Activated naive CD4-positive, alpha-beta T cell treated with anti-CD3 and anti-CD28 coated beads, Interleukin-2, amount 50 U/mL, for 72 hours (primary cell): ENCODE measurements around the gene FAT2. TPM values are rescaled to one million over a fixed set of nuclear protein-coding genes. Genes with fewer than 3 reads are reported as not detected.
"Not testable (repeated sequence)": the region's sequence is repeated elsewhere in the genome, so short reads cannot be mapped to it uniquely, and the experiment has no call there.

ENCODE experiments used
- ATAC-seq, 2 donors: fragments of 150-1000 bp; cut with Tn5 transposase; 2 replicates each; pipeline ENCODE4 v1.10.0; 2021; ENCODE audit warnings: mild to moderate bottlenecking in 2 of 2, moderate library complexity in 2 of 2
- DNase-seq, 2 donors: peaks; one replicate each; pipeline ENCODE4 v3.0.0; 2021 to 2022; ENCODE audit warnings: low spot score in 2 of 2
- H3K27ac Mint-ChIP-seq, 2 donors: one replicate each; pipeline ENCODE4 v1.8.0; 2022; ENCODE audit warnings: mild to moderate bottlenecking in 2 of 2, mixed read lengths in 2 of 2
- H3K36me3 Mint-ChIP-seq, 2 donors: one replicate each; pipeline ENCODE4 v1.8.0; 2022; ENCODE audit warnings: mixed read lengths in 2 of 2
- H3K9me3 Mint-ChIP-seq, 2 donors: one replicate each; pipeline ENCODE4 v1.8.0; 2022; ENCODE audit warnings: mixed read lengths in 2 of 2
- total RNA-seq, 2 donors: library from RNA; stranded (reverse); gene quantifications; one replicate each; pipeline ENCODE4 v1.2.3, GENCODE V29; 2022

Gene FAT2
- total RNA-seq, 2 donors from 2014 or later = not detected

DNA sequence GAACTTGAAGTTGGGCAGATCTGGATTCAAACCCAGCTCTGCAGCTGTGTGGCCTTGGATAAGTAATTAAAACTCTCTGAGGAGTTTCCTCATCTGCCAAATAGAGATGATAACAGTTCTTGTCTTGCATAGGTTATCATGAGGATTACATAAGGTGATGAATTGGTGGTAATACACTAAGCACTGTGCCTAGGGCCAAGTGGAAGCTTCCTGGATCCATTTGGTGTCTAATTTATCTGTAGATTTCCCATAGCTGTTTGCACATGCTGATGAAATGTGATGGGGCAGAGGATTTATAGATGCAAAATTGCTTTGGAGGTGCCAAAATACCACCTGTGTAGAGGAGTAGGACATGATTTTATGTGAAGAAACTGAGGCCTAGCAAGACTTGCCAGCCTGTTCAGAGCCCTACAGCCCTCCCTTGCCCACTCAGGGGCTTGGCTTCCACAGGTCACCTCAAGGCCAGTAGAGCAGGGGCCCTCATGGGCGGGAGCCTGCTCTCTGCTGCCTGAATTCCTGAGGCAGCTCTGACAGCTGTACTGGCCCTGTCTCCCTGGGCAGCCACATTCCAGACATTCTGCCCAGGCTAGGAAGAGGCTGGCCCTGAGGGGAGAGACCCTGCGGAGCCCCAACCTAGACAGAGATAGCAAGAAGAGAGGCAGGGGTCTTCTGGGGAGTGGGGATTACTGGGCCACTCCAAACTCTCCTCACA lies 5.9 kb upstream of the FAT2 start:
- H3K9me3 Mint-ChIP-seq = no peaks in the 10 kb centered on the region
- DNase-seq (no peak), ATAC-seq (no peak)
- H3K27ac Mint-ChIP-seq = peak overlapping the region in 1 of 2 donors; percentile 2
- no peaks in the 10 kb centered on the region for H3K36me3 Mint-ChIP-seq

DNA sequence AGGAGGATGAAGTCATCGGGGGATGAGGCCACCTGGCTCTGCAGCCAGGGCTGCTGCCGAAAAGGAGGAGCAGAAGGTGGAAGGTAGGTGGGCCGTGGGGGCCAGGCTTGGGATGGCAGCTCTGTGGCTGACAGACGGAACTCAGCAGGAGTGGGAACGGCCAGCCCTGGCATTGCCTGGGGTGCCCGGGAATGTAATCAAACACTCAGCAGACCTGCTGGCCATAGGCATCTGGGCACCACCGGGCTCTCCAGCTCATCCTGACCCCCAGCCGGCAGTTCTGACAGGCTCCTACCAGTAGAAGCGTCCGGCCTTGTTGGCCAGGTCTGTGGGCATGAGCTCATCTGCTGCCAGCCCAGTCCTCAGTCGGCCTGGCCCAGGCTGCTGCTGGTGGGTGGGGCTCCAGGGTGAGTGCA lies 4.3 kb upstream of the FAT2 start:
- DNase-seq = no peak
- no peaks in the 10 kb centered on the region for H3K36me3 Mint-ChIP-seq
- ATAC-seq = no peak
- H3K9me3 Mint-ChIP-seq = no peaks in the 10 kb centered on the region
- no peak overlapping the region for H3K27ac Mint-ChIP-seq

DNA sequence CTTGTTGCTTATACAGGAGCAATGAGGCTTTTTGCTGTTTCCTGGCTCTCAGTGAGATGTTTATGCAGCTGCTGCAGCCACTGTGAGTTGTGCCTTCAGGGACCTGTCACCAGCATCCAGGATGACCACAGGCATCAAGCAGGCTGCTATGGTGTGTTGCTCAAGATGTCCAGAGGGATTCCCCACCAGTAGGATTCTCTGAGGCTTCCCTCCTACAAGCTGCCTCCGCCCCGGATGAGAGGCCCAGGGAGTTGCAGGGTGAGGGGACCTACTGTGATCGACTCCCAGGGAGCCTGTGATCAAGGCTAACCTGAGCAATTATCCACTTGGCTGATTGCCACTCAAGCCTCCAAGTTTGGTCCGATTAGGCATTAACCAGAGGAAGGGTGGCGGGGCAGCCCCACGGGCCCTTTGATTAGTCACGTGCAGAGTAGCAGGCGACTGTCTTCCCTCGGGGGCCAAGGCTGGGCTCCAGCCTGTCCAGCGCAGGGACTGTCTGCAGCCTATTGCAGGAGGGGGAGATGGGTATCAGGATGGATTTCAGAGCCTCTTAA lies 1.8 kb upstream of the FAT2 start:
- no peaks in the 10 kb centered on the region for H3K36me3 Mint-ChIP-seq
- DNase-seq (no peak), ATAC-seq (no peak)
- no peak overlapping the region for H3K27ac Mint-ChIP-seq
- no peaks in the 10 kb centered on the region for H3K9me3 Mint-ChIP-seq

DNA sequence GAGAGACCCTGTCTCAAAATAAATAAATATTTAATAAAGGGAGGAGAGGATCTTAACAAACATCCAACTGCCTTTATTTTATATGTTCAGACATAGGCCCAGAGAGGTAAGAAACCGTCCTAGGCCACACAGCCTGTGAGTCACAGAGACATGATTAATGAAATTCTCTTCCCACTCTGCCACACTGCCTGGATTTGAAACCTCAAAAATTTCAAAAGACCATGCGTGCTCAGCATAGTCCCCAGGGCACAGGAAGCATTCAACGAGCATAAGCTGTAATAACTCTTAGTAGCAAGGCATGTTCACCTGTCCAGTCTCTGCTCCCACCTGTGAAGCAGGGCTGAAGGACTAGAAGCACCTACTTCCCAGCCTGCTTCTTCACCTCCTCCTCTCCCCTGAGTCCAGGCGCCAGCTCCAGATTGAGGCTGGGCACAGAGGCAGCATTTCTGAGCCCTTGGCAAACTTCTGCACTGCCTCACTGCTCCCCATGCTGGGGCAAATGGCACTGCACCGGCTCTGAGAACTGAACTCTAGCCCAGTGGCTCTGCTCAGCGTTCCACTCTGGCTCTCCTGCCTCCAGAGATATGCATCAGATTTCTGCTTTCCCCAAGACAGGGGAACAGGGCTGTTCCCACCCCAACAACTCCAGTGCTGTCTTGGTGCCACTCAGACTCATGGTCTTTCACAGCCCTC lies 1.1 kb downstream of the FAT2 start:
- DNase-seq (no peak), ATAC-seq (peak; percentile 71 to 72)
- no peaks in the 10 kb centered on the region for H3K9me3 Mint-ChIP-seq
- no peaks in the 10 kb centered on the region for H3K36me3 Mint-ChIP-seq
- peak overlapping the region in 1 of 2 donors; percentile 22 for H3K27ac Mint-ChIP-seq

DNA sequence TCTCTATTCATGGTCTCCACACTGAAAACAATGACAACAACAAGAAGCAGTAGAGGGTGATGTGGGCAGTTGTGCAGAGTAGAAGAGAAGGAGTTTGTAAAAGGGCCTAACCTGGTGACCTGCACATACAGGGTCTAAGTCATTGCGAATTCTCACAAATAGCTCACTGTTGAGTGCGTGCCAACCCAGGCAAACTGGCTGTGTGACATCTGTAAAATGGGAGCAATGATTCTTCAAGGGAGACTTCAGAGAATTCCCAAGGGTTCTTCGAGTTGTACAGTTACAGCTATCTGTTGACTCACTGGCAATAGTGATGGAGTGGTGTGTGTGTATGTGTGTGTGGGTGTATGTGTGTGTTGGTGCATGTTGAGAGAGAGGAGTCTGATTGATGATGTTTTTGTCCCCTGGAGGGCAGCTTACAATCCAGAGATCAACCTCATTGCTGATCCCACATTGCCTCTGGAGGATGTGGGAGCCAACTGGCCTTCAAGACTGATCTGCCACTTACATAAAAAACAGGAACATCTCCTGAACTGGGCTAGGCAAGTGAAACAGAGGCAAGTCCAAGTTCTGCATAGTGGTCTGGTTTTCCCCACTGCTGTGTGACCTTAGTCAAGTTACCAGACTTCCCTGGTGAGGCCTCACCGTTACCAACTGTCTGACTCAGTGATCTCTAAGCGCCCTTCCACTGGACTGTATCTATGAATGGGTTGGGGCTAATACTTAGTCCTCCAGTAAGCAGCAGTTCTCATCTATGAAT lies 3.2 kb downstream of the FAT2 start:
- DNase-seq = no peak
- no peaks in the 10 kb centered on the region for H3K36me3 Mint-ChIP-seq
- no peaks in the 10 kb centered on the region for H3K9me3 Mint-ChIP-seq
- ATAC-seq = peak in 1 of 2 donors; percentile 24
- H3K27ac Mint-ChIP-seq = peak overlapping the region in 1 of 2 donors; percentile 17

DNA sequence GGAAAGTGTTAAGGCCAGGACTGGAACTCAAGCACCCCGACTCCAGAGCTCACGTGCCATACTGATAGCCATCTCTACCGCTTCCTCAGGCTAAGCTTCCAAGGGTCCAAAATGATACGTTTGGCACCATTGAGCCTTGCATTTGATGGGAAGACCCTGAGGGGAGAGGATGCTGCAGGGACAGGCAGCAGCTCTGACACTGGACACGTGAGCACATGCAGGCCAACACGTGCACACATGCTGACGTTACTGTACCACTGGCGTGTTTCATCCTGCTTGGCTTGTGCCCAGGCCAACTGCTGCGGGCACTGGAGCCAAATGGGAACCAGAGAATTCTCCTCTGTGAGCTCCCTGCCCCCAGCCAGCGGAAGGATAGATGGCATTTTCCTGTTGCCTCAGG lies 5.2 kb downstream of the FAT2 start:
- no peaks in the 10 kb centered on the region for H3K36me3 Mint-ChIP-seq

DNA sequence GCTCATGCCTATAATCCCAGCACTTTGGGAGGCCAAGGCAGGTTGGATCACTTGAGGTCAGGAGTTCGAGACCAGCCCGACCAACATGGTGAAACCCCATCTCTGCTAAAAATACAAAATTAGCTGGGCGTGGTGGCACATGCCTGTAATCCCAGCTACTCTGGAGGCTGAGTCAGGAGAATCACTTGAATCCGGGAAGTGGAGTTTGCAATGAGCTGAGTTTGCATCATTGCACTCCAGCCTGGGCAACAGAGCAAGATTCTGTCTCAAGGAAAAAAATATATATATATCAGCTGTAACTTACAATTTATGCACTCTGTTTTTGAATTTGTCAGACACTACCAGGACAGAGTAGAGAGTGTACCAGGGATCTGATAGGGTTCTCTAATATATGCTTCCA lies 5.8 kb downstream of the FAT2 start:
- not testable (repeated sequence) for ATAC-seq, H3K36me3 Mint-ChIP-seq, H3K27ac Mint-ChIP-seq, DNase-seq, H3K9me3 Mint-ChIP-seq

More for the DNA sequence above, 5.2 kb downstream of the FAT2 start:
- DNase-seq = no peak
- ATAC-seq = no peak
- no peak overlapping the region for H3K27ac Mint-ChIP-seq
- H3K9me3 Mint-ChIP-seq = no peaks in the 10 kb centered on the region

DNA sequence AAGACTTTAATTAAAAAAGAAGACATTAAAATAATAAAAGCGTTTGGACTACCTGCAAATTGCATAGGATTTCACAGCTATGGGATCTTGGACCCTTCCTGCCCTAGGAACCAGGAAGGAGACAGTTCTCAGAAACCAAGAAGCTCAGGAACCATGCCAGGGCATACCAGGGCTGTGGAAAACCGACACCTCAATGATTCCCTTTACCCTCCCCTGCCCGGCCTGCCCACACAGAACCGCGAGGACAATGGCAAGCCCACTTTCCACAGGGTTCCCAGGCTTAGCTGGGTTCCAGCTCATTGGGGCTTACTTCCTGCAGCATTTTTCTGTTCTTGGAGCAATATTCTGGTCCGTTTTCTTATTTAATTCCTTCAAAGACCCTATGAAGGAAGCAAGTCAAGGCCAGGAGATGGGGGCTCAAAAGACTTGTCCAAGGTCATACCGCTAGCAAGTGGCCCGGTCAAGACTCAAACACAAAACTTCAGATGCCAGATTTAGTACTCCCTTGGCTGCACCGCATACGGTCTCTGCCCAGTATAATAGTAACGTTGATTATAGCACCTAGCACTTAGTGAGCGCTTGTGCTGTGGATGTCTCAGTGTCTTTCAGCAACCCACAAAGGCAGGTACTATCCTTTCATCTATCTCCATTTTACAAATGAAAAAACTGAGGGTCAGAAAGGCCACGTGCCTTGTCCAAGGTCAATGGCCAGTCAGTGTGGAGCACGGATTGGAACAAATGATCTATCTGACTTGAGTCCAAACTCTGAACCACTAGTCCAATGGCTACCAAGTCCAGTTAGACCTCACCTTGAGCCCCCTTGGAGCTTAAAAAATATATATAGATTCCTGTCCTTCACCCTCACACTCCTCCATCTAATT lies 6.8 kb downstream of the FAT2 start:
- no peaks in the 10 kb centered on the region for H3K36me3 Mint-ChIP-seq
- H3K9me3 Mint-ChIP-seq = no peaks in the 10 kb centered on the region
- DNase-seq = no peak
- H3K27ac Mint-ChIP-seq = no peak overlapping the region
- no peak for ATAC-seq

DNA sequence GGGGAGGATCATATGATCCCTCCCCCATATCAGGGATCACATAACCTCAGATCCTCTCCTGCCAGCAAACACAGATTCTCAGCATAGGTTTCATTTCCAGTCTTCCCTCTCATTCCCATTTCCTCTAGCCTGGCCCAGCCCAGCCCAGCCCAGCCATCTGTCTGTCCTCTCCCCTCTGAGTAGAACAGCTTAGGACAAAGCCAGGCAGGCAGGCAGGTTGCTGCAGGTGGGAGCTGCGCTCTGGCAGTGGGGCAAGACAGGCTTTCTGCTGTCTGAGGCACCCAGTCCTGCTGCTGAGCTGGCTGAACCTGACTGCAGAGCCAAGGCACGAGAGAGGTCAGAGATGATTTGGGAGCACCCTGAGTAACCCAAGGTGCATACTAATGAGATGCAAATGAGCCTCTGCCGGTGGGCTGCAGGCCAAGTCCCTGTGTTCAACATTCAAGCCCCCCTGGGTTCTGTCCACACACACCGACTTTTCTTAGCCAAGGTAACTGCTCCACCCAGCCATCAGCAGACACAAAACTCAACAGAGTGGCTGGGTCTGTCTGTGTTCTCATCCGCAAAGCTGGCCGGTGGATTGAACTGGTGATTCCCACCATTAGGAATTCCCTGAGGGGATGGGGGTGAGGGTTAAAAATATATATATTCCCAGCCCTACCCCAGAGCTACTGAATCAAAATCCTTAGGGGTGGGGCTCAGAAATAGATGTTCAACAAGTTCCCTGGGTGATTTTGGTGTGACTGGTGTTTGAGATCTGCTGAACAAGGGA lies 9.1 kb downstream of the FAT2 start:
- H3K36me3 Mint-ChIP-seq = no peaks in the 10 kb centered on the region
- H3K9me3 Mint-ChIP-seq = no peaks in the 10 kb centered on the region
- DNase-seq (no peak), ATAC-seq (no peak)
- H3K27ac Mint-ChIP-seq = no peak overlapping the region

DNA sequence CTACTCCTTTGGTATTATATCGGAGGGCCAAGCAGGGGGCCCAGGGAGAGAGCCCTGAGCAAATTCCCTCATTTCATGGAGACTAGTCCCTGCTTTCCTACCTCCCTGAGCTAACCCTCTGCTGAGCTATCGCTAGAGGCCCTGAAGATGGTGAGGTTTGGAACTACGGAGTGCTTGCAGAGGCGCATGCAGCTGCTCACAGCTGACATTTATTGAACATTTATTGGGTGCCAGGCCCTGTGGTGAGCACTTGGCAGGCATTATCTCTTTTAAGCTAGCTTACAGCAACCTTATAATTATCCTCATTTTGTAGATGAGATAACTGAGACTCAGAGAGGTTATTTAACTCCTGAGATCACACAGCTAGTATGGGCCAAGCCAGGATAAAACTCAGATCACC lies 9.8 kb downstream of the FAT2 start:
- Mint-ChIP-seq H3K36me3 (no peaks in the 10 kb centered on the region), H3K9me3 (no peaks in the 10 kb centered on the region), H3K27ac (no peak overlapping the region)
- no peak for ATAC-seq
- DNase-seq = no peak

DNA sequence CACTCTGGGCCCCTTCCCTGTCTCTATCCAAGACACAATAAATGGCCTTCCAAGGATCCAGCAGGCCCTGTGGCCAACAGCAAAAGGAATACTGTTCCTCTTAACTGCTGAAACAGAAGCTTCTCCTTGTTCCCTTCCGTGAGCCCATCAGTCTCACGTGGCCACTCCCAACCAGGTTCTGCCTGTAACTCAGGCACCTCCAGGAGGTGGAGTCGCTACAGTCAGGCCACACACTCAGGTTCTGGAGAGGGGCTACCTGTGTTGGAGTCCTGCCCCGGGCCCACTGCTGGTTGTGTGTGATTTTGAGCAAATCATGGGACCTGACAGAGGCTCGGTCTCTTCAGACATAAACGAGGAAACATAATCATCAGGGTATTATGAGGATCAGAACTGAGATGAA lies 10.3 kb downstream of the FAT2 start:
- H3K9me3 Mint-ChIP-seq = no peaks in the 10 kb centered on the region
- ATAC-seq = no peak
- no peak overlapping the region for H3K27ac Mint-ChIP-seq
- no peaks in the 10 kb centered on the region for H3K36me3 Mint-ChIP-seq
- DNase-seq = no peak

DNA sequence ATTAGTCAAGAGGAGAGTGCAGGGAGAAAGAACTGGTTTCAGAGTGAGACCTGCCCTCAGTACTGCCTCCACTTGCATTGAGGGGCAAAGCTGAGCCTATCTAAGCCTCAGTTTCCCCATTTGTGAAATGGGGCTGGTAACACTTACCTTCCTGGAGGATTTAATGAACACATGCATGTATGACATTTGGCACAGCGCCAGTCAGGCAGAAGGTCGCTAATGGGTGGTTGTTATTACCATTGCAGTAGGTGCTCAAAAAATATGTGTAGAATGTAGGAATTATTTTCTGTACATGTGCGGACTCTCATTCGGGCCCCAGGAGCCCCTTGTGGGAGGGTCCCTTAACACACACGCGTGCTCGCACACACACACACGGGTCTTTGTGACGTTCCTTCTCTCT lies 10.9 kb downstream of the FAT2 start:
- Mint-ChIP-seq H3K27ac (no peak overlapping the region), H3K36me3 (no peaks in the 10 kb centered on the region), H3K9me3 (no peaks in the 10 kb centered on the region)
- ATAC-seq (no peak), DNase-seq (no peak)

DNA sequence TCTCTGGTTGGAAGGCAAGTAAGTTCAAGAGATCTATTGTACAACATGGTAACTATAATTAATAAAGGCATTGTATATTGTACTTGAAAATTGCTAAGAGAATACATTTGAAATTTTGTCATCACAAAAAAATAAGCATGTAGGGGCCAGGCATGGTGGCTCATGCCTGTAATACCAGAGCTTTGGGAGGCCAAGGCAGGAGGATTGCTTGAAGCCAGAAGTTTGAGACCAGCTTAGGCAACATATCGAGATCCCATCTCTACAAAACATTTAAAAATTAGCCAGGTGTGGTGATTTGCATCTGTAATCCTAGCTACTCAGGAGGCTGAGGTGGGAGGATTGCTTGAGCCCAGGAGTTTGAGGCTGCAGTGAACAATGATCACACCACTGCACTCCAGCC lies 12.0 kb downstream of the FAT2 start:
- ATAC-seq, H3K36me3 Mint-ChIP-seq, H3K27ac Mint-ChIP-seq, H3K9me3 Mint-ChIP-seq, DNase-seq: not testable (repeated sequence)

DNA sequence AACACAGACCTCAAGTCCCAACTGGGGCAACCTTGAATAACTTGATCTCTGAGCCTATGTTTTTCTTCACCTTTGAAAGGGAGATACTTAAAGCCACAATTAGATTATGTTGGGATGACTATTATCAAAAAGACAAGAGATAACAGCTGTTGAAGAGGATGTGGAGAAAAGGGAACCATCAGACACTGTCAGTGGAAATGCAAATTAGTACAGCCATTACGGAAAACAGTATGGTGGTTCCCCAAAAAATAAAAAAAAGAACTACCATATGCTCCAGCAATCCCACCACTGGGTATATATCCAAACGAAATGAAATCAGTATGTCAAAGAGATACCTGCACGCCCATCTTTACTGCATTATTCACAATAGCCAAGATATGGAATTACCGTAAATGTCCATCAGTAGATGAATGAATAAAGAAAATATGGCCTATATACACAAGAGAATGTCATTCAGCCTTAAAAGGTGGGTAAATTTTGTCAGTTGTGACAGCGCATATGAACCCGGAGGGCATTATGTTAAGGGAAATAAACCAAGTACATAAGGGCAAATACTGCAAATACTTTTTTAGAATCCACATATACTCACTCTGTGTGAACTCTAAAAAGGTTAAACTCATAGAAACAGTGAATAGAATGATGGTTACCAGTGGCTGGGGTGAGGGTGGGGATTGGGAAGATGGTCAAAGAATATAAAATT lies 12.7 kb downstream of the FAT2 start:
- Mint-ChIP-seq H3K36me3 (no peaks in the 10 kb centered on the region), H3K27ac (no peak overlapping the region), H3K9me3 (no peaks in the 10 kb centered on the region)
- DNase-seq = no peak
- no peak for ATAC-seq

DNA sequence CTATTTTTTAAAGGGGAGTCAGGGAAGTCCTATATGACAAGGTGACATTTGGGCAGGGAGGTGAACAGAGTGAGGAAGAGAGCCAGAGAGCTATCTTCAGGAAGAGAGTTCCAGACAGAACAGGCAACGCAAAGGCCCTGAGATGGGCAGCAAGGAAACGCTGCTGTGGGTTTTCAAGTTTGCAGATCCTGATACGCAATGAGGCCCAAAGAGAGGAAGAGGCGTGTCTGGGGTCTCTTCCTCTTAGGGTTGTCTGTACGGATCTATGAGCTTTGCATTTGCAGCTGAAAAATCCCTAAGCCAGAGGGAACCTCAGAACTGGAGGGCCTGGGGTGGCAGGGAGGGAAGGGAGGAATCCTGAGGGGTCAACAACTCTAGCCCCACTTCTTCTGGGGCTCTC lies 13.6 kb downstream of the FAT2 start:
- Mint-ChIP-seq H3K36me3 (no peaks in the 10 kb centered on the region), H3K9me3 (no peaks in the 10 kb centered on the region), H3K27ac (no peak overlapping the region)
- DNase-seq = no peak
- no peak for ATAC-seq
